GM19455 (cell line): ENCODE data around the gene ELFN2.

Source experiments
- ATAC-seq: cut with Tn5 transposase; IDR thresholded peaks from one replicate; pipeline ENCODE4 v1.9.1; 2021; ENCODE audit not compliant: unreplicated experiment

The ELFN2 gene

GRCh38 chr22:37318364-37319109 is 108.7 kb downstream of the ELFN2 start:
- ATAC-seq, result no peak
